NCI-H2227 (cell line): Measurements from ENCODE around the gene COQ10A.

ENCODE experiments used
- DNase-seq: peaks from one replicate; lab custom pipeline; 2025; ENCODE audit not compliant: unreplicated experiment; lab: John Stamatoyannopoulos, UW

The COQ10A gene

DNA sequence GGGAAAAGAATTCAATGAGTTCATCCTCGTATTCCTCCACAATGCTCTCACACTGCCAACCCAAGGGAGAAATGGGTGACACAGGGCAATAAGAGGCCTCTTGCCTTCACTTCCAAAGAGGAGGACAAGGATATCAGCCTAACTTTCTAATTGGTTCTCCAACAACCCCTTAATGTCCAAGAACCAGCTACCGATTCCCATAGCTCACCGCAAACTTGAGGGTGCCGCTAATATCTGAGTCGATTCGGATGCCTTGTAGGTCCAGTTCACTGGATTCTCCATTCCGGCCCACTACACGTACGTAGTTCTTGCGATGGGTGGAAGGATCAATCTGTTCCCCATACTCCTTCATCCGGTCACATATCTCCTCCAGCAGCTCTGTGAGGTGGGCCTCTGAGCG is 44.3 kb downstream of the COQ10A start:
- no peak for DNase-seq

DNA sequence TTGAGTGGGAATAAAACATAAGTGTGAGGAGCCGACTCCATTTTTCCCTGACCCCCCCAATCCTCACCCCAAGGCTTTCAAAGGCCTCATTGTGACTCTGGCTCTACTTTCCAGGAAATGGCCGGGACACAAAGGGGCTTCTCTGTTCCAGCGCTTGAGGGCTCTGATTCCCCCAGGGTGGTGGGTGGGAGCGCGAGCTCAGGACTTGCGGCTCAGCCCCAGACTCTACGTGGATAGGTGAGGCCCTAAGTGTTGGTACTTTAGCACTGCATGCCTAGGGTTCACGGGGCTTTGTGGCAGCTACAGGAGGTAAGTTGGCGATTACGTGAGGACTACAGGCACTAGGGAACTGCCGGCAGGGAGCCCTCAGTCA is 48.5 kb downstream of the COQ10A start:
- no peak for DNase-seq

DNA sequence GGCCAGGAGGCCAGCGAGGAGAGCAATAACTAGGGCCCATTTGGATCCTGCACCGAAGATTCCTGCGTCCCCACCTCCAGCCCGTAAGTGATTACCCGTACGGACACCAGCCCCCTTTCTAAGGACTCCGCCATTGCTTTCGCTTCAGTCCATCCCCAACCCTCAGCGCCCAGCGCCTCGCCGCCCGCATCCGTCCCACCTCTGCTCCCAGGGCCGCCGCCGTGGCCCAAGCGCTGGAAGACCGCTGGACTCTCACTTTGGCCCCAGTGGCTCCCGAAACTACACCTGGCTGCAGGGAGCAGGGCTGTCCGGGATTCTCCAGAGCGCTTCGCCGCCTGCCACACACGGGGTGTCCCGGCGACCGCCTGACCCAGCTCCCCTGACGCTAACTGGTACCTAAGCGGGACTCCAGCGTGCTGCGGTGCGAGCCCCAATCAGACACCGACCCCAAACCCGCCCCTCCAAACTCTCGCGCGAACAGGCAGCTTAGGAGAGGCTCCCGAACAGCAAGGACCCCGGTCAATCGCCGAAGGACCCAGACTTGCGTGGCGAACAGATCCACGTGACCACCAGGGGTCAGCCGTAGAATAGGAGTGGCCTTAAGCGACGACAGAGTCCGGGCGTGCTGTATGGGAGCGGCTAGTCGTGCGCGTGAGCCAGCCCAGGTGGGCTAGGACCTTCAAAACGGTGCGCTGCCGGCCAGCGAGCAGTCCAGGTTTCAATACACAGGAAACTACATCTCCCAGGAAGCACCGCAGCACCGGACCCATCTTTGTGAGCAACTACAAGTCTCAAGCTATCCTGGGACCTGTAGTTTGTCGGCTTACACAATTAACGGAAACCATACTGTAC is 49.1 kb downstream of the COQ10A start, which contains the start of gene CNPY2:
CNPY2 (minus strand) TSS at position 367 of the 852 bp plus-strand sequence. CDS start 771 bp downstream, outside the sequence.
- peak; percentile 94 for DNase-seq

DNA sequence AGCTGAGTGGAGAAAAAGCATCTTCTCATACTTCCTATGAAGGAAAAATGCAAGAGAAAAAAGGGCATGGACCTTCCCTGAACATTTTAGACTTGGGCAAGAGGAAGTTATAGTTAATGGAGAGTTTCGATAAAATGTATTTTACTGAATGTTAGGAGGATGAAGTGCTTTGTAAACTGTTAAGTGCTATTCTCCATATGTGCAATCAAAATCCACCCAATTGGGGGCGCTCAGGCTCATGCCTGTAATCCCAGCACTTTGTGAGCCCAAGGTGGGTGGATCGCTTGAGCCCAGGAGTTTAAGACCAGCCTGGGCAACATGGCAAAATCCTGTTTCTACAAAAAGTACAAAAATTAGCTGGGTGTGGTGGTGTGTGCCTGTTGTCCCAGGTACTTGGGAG is 50.9 kb downstream of the COQ10A start:
- no peak for DNase-seq
